Measurements from ENCODE around the gene TIRAP. TPM values are rescaled to one million over a fixed set of nuclear protein-coding genes. Genes with fewer than 3 reads are reported as not detected.

TIRAP gene
- total and polyA plus RNA-seq, 2 of the 8 experiments (the other 6 are each of a cell fraction or from before 2014, with no cell fraction given), result 5.3 TPM

DNA sequence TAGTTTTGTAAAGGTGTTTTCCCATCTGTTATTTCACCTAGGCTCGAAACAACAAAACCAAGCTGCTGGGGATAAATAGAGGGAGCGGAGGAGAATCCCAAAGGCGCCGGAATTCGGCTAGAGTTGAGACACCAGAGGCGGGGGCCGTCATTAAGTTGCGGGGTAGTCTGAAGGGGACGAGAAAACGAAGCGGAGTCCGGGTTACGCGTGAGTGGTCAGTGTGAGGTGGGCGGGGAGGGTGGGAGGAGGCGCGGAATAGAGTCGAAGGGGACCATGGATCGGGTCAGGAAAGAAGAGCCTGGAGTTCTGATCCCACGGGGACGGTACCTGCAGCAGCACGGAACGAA, 14.6 kb upstream of the TIRAP start (continued):
- TF ChIP-seq, protein P1, sequence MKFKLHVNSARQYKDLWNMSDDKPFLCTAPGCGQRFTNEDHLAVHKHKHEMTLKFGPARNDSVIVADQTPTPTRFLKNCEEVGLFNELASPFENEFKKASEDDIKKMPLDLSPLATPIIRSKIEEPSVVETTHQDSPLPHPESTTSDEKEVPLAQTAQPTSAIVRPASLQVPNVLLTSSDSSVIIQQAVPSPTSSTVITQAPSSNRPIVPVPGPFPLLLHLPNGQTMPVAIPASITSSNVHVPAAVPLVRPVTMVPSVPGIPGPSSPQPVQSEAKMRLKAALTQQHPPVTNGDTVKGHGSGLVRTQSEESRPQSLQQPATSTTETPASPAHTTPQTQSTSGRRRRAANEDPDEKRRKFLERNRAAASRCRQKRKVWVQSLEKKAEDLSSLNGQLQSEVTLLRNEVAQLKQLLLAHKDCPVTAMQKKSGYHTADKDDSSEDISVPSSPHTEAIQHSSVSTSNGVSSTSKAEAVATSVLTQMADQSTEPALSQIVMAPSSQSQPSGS (IDR thresholded peaks at IDR 0.05; ENCODE audit: low read length), result no peak
- TF ChIP-seq POLR2AphosphoS5 (IDR thresholded peaks at IDR 0.05; ENCODE audit: low read depth, low read length) (no peak), RAD21 (IDR thresholded peaks at IDR 0.05 in 1 of 2, conservative IDR thresholded peaks at IDR 0.05 in 1 of 2; ENCODE audit: low read depth in 2 of 2, low read length in 2 of 2) (no peak), SRF (IDR thresholded peaks at IDR 0.05; ENCODE audit: low read depth, low read length) (no peak)

Data from H1 (cell line).